H1 (cell line): ENCODE data around the gene PC. TPM values are rescaled to one million over a fixed set of nuclear protein-coding genes. Genes with fewer than 3 reads are reported as not detected.

Experiments used
- RNF2 ChIP-seq: fragments of 200-900, 300-1000 bp; sonication (generic); IDR thresholded peaks from 2 replicates; pipeline ENCODE4 v1.7.1; 2016; ENCODE audit warnings: borderline replicate concordance, low read depth, mild to moderate bottlenecking, antibody characterized with exemption, low read length; ENCODE audit not compliant: poor library complexity, severe bottlenecking; ENCODE audit errors: missing control alignments
- SAP30 ChIP-seq: fragments of 300-600 bp; sonication (generic); IDR thresholded peaks from 2 replicates; pipeline ENCODE4 v1.7.1; 2012; ENCODE audit warnings: low read length, moderate library complexity, mild to moderate bottlenecking, inconsistent platforms; ENCODE audit not compliant: insufficient read depth, insufficient replicate concordance
- polyA plus RNA-seq, 7 experiments: library from polyadenylated mRNA; depleted of rRNA in 3 of 7; stranded (reverse) in 5 of 7; unstranded in 2 of 7; fragments of >200 nt in 5 of 7; fragments of 200-250 nt in 2 of 7; gene quantifications; 1 replicate in 5 of 7; 2 replicates in 1 of 7; 4 replicates in 1 of 7; pipeline versions ENCODE4 v1.2.1 to v1.2.3, GENCODE V29; 2011 to 2013; ENCODE audit warnings: missing spikeins in 2 of 7, mixed read lengths in 2 of 7
- total RNA-seq: library from RNA; stranded (reverse); fragmentation: NEBNext Ultra II Directional; extraction: Animal tissue kit (Norgen Biotek cat#: 25700); gene quantifications from 2 replicates; pipeline ENCODE4 v1.2.1, GENCODE V29; 2021

Gene PC
- total and polyA plus RNA-seq, 2 of the 8 experiments (the other 6 are each of a cell fraction or from before 2014, with no cell fraction given): 11.5 to 27.5 TPM

- TF ChIP-seq RNF2: no peak
- no peak for TF ChIP-seq SAP30
Measured at GRCh38 chr11:66950112-66950535, 8.1 kb downstream of the PC start (continued).
